Measurements from ENCODE around the gene AK4.

The AK4 gene

GRCh38 chr1:65276197-65276939 lies 128.4 kb downstream of the AK4 start:
- H3K4me2 ChIP-seq (ENCODE audit: low read length): no peak overlapping the region
- no peaks in the 10 kb centered on the region for H3K36me3 ChIP-seq (ENCODE audit: control insufficient read depth, low read length)
- no peaks in the 10 kb centered on the region; the same call in 1 of the 2 replicates for H3F3A ChIP-seq (ENCODE audit: control insufficient read depth, insufficient read depth)
- TF ChIP-seq EZH2phosphoT487 (IDR thresholded peaks at IDR 0.05; ENCODE audit: borderline replicate concordance, low read length): no peak
- TF ChIP-seq CTCF (IDR thresholded peaks at IDR 0.05; ENCODE audit: low read depth, low read length, poor library complexity, severe bottlenecking): no peak
- no peaks in the 10 kb centered on the region for H3K9me2 ChIP-seq (replicated peaks; ENCODE audit: control insufficient read depth, low read length)
- no peaks in the 10 kb centered on the region for H3K27me3 ChIP-seq (ENCODE audit: control insufficient read depth, low read length)
- no peak overlapping the region for H3K27ac ChIP-seq (ENCODE audit: low read depth, low read length)
- H4K20me1 ChIP-seq (ENCODE audit: control insufficient read depth, insufficient read depth, low read depth, low read length): no peaks in the 10 kb centered on the region
- no peaks in the 10 kb centered on the region for H3K79me2 ChIP-seq (ENCODE audit: control insufficient read depth, low read length)
- no peak overlapping the region for H3K4me3 ChIP-seq (ENCODE audit: low read length)
- H3K4me1 ChIP-seq (ENCODE audit: control insufficient read depth, low read length): peaks cover 29% of the 10 kb centered on the region
- H3K9me3 ChIP-seq (ENCODE audit: control insufficient read depth, insufficient read depth, low read length): no peaks in the 10 kb centered on the region

- Histone ChIP-seq H3K27ac (ENCODE audit: low read depth, low read length) (no peak overlapping the region), H4K20me1 (ENCODE audit: control insufficient read depth, insufficient read depth, low read depth, low read length) (no peaks in the 10 kb centered on the region), H3K36me3 (ENCODE audit: control insufficient read depth, low read length) (no peaks in the 10 kb centered on the region), H3F3A (ENCODE audit: control insufficient read depth, insufficient read depth) (no peaks in the 10 kb centered on the region; the same call in 1 of the 2 replicates), H3K9me2 (replicated peaks; ENCODE audit: control insufficient read depth, low read length) (no peaks in the 10 kb centered on the region), H3K79me2 (ENCODE audit: control insufficient read depth, low read length) (no peaks in the 10 kb centered on the region), H3K4me2 (ENCODE audit: low read length) (no peak overlapping the region), H3K4me3 (ENCODE audit: low read length) (no peak overlapping the region), H3K27me3 (ENCODE audit: control insufficient read depth, low read length) (no peaks in the 10 kb centered on the region), H3K4me1 (ENCODE audit: control insufficient read depth, low read length) (peaks cover 43% of the 10 kb centered on the region), H3K9me3 (ENCODE audit: control insufficient read depth, insufficient read depth, low read length) (no peaks in the 10 kb centered on the region)
- TF ChIP-seq EZH2phosphoT487 (IDR thresholded peaks at IDR 0.05; ENCODE audit: borderline replicate concordance, low read length) (no peak), CTCF (IDR thresholded peaks at IDR 0.05; ENCODE audit: low read depth, low read length, poor library complexity, severe bottlenecking) (no peak)
Observed at GRCh38 chr1:65277605-65278347, 129.8 kb downstream of the AK4 start.

GRCh38 chr1:65278376-65279069 lies 130.5 kb downstream of the AK4 start:
- Histone ChIP-seq H3K4me2 (ENCODE audit: low read length) (no peak overlapping the region), H3K36me3 (ENCODE audit: control insufficient read depth, low read length) (no peaks in the 10 kb centered on the region), H3K27ac (ENCODE audit: low read depth, low read length) (no peak overlapping the region), H3F3A (ENCODE audit: control insufficient read depth, insufficient read depth) (no peaks in the 10 kb centered on the region; the same call in 1 of the 2 replicates), H3K27me3 (ENCODE audit: control insufficient read depth, low read length) (no peaks in the 10 kb centered on the region), H4K20me1 (ENCODE audit: control insufficient read depth, insufficient read depth, low read depth, low read length) (no peaks in the 10 kb centered on the region), H3K79me2 (ENCODE audit: control insufficient read depth, low read length) (no peaks in the 10 kb centered on the region), H3K4me3 (ENCODE audit: low read length) (no peak overlapping the region), H3K9me3 (ENCODE audit: control insufficient read depth, insufficient read depth, low read length) (no peaks in the 10 kb centered on the region), H3K9me2 (replicated peaks; ENCODE audit: control insufficient read depth, low read length) (no peaks in the 10 kb centered on the region), H3K4me1 (ENCODE audit: control insufficient read depth, low read length) (peaks cover 46% of the 10 kb centered on the region)
- no peak for TF ChIP-seq EZH2phosphoT487 (IDR thresholded peaks at IDR 0.05; ENCODE audit: borderline replicate concordance, low read length)
- TF ChIP-seq CTCF (IDR thresholded peaks at IDR 0.05; ENCODE audit: low read depth, low read length, poor library complexity, severe bottlenecking): no peak

All from DOHH2 (cell line).